Prostate gland (tissue), 2 donors: ENCODE data around the gene DENND4B.

Source experiments
- CTCF ChIP-seq, 4 experiments: fragments of 200-600 bp in 2 of 4; fragments of 450-650 bp in 2 of 4; sonication (generic) in 2 of 4; IDR thresholded peaks; 1 replicate in 3 of 4; 2 replicates in 1 of 4; pipeline ENCODE4 v1.5.1; 2016 to 2019; ENCODE audit warnings: antibody characterized with exemption in 4 of 4, mild to moderate bottlenecking in 2 of 4, moderate library complexity in 2 of 4
- POLR2A ChIP-seq: fragments of 450-650 bp; IDR thresholded peaks from one replicate; pipeline ENCODE4 v1.6.1; 2016; ENCODE audit warnings: antibody characterized with exemption, mild to moderate bottlenecking
- POLR2AphosphoS5 ChIP-seq: sonication (generic); formaldehyde crosslinking; IDR thresholded peaks from one replicate; pipeline ENCODE4 v1.6.1; 2017; ENCODE audit warnings: antibody characterized with exemption

DNA sequence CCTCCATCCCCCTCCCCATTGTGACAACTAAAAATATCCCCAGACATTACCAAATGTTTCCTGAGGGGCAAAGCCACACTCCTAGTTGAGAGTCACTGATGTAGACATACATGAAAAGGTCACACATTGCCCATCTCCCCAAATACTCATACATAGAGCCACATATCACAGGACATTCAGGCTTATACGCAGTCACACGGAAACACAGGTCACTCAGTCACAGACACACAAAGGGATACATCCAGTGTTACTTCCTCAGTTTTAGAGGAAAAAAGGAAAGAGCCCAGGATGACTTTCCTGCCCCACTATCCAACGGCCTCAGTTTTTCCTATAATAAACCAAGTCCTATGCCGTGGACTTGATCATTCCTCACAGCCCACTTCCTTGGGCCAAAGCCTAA, 14.9 kb upstream of the DENND4B start:
- no peak for TF ChIP-seq CTCF (IDR thresholded peaks at IDR 0.05)
- TF ChIP-seq POLR2AphosphoS5: no peak
- no peak for TF ChIP-seq POLR2A
